B cell (primary cell): Measurements from ENCODE around the gene LRP1.

Experiments
- EZH2 ChIP-seq: IDR thresholded peaks from 2 replicates; pipeline ENCODE4 v1.6.1; 2012; ENCODE audit warnings: borderline replicate concordance, low read depth, mild to moderate bottlenecking, moderate library complexity, low read length; ENCODE audit not compliant: insufficient read depth, poor library complexity, severe bottlenecking
- TF ChIP-seq, protein P1 (sequence below): fragments of 200-600 bp; IDR thresholded peaks from one replicate; pipeline ENCODE4 v1.8.0; 2022; ENCODE audit warnings: antibody characterized with exemption, mild to moderate bottlenecking

GRCh38 chr12:57205931-57206330 is 77.6 kb downstream of the LRP1 start:
- TF ChIP-seq, protein P1, sequence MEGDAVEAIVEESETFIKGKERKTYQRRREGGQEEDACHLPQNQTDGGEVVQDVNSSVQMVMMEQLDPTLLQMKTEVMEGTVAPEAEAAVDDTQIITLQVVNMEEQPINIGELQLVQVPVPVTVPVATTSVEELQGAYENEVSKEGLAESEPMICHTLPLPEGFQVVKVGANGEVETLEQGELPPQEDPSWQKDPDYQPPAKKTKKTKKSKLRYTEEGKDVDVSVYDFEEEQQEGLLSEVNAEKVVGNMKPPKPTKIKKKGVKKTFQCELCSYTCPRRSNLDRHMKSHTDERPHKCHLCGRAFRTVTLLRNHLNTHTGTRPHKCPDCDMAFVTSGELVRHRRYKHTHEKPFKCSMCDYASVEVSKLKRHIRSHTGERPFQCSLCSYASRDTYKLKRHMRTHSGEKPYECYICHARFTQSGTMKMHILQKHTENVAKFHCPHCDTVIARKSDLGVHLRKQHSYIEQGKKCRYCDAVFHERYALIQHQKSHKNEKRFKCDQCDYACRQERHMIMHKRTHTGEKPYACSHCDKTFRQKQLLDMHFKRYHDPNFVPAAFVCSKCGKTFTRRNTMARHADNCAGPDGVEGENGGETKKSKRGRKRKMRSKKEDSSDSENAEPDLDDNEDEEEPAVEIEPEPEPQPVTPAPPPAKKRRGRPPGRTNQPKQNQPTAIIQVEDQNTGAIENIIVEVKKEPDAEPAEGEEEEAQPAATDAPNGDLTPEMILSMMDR: no peak
- no peak for TF ChIP-seq EZH2
